Measurements from ENCODE around the gene ESPN. TPM values are rescaled to one million over a fixed set of nuclear protein-coding genes. Genes with fewer than 3 reads are reported as not detected.
A peak's percentile ranks its signal among the peaks of the same experiment; 100 is the strongest.

The ESPN gene
- total and polyA plus RNA-seq, 2 of the 8 experiments (the other 6 are each of a cell fraction or from before 2014, with no cell fraction given), result 5.2 to 16.3 TPM

- Histone ChIP-seq H4K5ac (ENCODE audit: insufficient read length, low read depth, low read length) (no peak overlapping the region), H3K23ac (ENCODE audit: insufficient read length) (no peak overlapping the region), H2BK15ac (ENCODE audit: low read length) (0 out of 2 replicates have a peak overlapping the region, but pooled peaks have one; percentile 31), H3K9ac (replicated peaks in 1 of 4; ENCODE audit: extremely low read depth in 1 of 4, low read depth in 3 of 4, low read length in 3 of 4) (no peak overlapping the region), H3K4me2 (ENCODE audit: insufficient read depth in 1 of 2, low read depth in 2 of 2, low read length in 2 of 2) (peak overlapping the region; percentile 8 to 64; a peak in 2 of 4 replicates), H3K79me1 (ENCODE audit: low read depth, low read length) (no peaks in the 10 kb centered on the region), H2BK120ac (replicated peaks; ENCODE audit: low read depth, low read length) (no peak overlapping the region), H2BK12ac (ENCODE audit: low read depth, low read length) (no peak overlapping the region), H4K91ac (replicated peaks; ENCODE audit: insufficient read length, low read length) (no peak overlapping the region), H2AFZ (ENCODE audit: low read length) (peak overlapping the region; percentile 59; the same call in 1 of the 2 replicates), H3K4me1 (replicated peaks in 1 of 4; ENCODE audit: control insufficient read depth in 3 of 4, insufficient read depth in 4 of 4, low read length in 3 of 4) (peaks cover 0 to 20% (median 10%) of the 10 kb centered on the region in 4 experiments; a peak in 5 of 7 replicates), H3K9me3 (ENCODE audit: insufficient read depth in 2 of 2, low read depth in 1 of 2, low read length in 1 of 2) (no peaks in the 10 kb centered on the region; a peak in 1 of 4 replicates), H3K4ac (replicated peaks; ENCODE audit: insufficient read length, low read depth, low read length) (no peak overlapping the region), H2AK5ac (ENCODE audit: low read depth, low read length) (no peak overlapping the region), H2BK20ac (ENCODE audit: low read length) (no peak overlapping the region), H3K4me3 (ENCODE audit: extremely low read depth in 1 of 4, insufficient read depth in 2 of 4, low read depth in 3 of 4, low read length in 4 of 4) (peak overlapping the region in 1 of 4 experiments; percentile 44; a peak in 2 of 8 replicates), H4K20me1 (replicated peaks in 1 of 2; ENCODE audit: control insufficient read depth in 1 of 2, insufficient read depth in 2 of 2, low read length in 2 of 2) (no peaks in the 10 kb centered on the region), H3K79me2 (ENCODE audit: control insufficient read depth in 1 of 2, insufficient read depth in 2 of 2, low read length in 2 of 2) (no peaks in the 10 kb centered on the region), H2BK5ac (ENCODE audit: low read depth, low read length) (no peak overlapping the region), H4K8ac (ENCODE audit: extremely low read depth, insufficient read depth, low read length) (peak overlapping the region; percentile 92), H3K36me3 (ENCODE audit: control insufficient read depth in 2 of 4, insufficient read depth in 4 of 4, low read length in 3 of 4) (no peaks in the 10 kb centered on the region; a peak in 1 of 8 replicates), H3K18ac (ENCODE audit: extremely low read depth, low read length) (no peak overlapping the region), H3K23me2 (ENCODE audit: low read depth, low read length) (peaks cover 3% of the 10 kb centered on the region; the same call in 1 of the 2 replicates), H3K27me3 (replicated peaks in 1 of 4; ENCODE audit: control insufficient read depth in 3 of 4, extremely low read depth in 1 of 4, insufficient read depth in 3 of 4, low read length in 3 of 4) (peaks cover 5 to 37% (median 21%) of the 10 kb centered on the region in 4 experiments; a peak in 6 of 7 replicates), H3K27ac (ENCODE audit: low read depth, low read length) (no peak overlapping the region), H3K14ac (ENCODE audit: insufficient read length) (no peak overlapping the region), H3K56ac (replicated peaks; ENCODE audit: insufficient read length, low read depth, low read length) (no peak overlapping the region)
- DNase-seq (ENCODE audit: low read depth in 1 of 2, low spot score in 2 of 2) (no peak), FAIRE-seq (no peak)
- POLR2A ChIA-PET (ENCODE audit: partially characterized antibody), result interaction anchor here (0.6 to 12.2 kb wide), 10 partner anchors 8 to 148 kb away, joined by 3 to 123 read pairs (median 3); partner anchors contain the start of genes PLEKHG5 and TNFRSF25
- 19% methylated on average over 104 of the region's 115 CpGs; no CpG with 5 or more reads in 1 of the 2 experiments for WGBS, 2 experiments (ENCODE audit: extremely low coverage in 1 of 2, insufficient coverage in 1 of 2, insufficient read length in 1 of 2, insufficient replicate concordance in 2 of 2, low coverage in 1 of 2, low lambda C conversion rate in 2 of 2, missing lambda C conversion rate in 1 of 2)
- CTCF ChIA-PET (ENCODE audit: partially characterized antibody), result interaction anchor here (0.8 to 6.0 kb wide), 19 partner anchors 9 to 374 kb away, joined by 3 to 75 read pairs (median 5); partner anchors contain the start of genes HES2, PLEKHG5 and TNFRSF25
- TF ChIP-seq SIRT6 (IDR thresholded peaks at IDR 0.05; ENCODE audit: low read length) (no peak), NANOG (IDR thresholded peaks at IDR 0.05; ENCODE audit: insufficient read depth, low read depth, low read length, poor library complexity, severe bottlenecking) (no peak), RAD21 (IDR thresholded peaks at IDR 0.05 in 1 of 2, conservative IDR thresholded peaks at IDR 0.05 in 1 of 2; ENCODE audit: low read depth in 2 of 2, low read length in 2 of 2) (peak in 1 of 2 experiments; percentile 3; a peak in 1 of 4 replicates), PHF8 (conservative IDR thresholded peaks at IDR 0.05; ENCODE audit: low read depth, low read length) (no peak), SIN3A (conservative IDR thresholded peaks at IDR 0.05 in 1 of 2, IDR thresholded peaks at IDR 0.05 in 1 of 2; ENCODE audit: low read depth in 1 of 2, low read length in 2 of 2) (no peak), SRF (IDR thresholded peaks at IDR 0.05; ENCODE audit: low read depth, low read length) (no peak), BACH1 (IDR thresholded peaks at IDR 0.05; ENCODE audit: low read length) (peak; percentile 21; the same call in 1 of the 2 replicates), POLR2AphosphoS5 (IDR thresholded peaks at IDR 0.05; ENCODE audit: low read depth, low read length) (no peak), CREB1 (IDR thresholded peaks at IDR 0.05) (peak; percentile 20; the same call in 1 of the 2 replicates), MAX (IDR thresholded peaks at IDR 0.05) (peak; percentile 80), POLR2A (IDR thresholded peaks at IDR 0.05; ENCODE audit: control extremely low read depth in 1 of 2, low read depth in 2 of 2, low read length in 2 of 2) (no peak)
Measured at GRCh38 chr1:6454856-6455751, 30.5 kb downstream of the ESPN start.

All from H1 (cell line).